ENCODE measurements around the gene CCDC192.
"Not testable (repeated sequence)": the region's sequence is repeated elsewhere in the genome, so short reads cannot be mapped to it uniquely, and the experiment has no call there.

GRCh38 chr5:127791908-127792307 is 88.7 kb downstream of the CCDC192 start:
- TF ChIP-seq CTCF (IDR thresholded peaks at IDR 0.05); EP300 (IDR thresholded peaks at IDR 0.05; ENCODE audit: low read depth): not testable (repeated sequence)

All from transverse colon (tissue), 3 donors.